K562 (cell line): ENCODE measurements around the gene DDX41. TPM values are rescaled to one million over a fixed set of nuclear protein-coding genes. Genes with fewer than 3 reads are reported as not detected.
A peak's percentile ranks its signal among the peaks of the same experiment; 100 is the strongest.

Experiments
- HDAC3 ChIP-seq: fragments of 450-650 bp; IDR thresholded peaks from 2 replicates; pipeline ENCODE4 v1.6.1; 2018; ENCODE audit warnings: borderline replicate concordance, mild to moderate bottlenecking, moderate library complexity; ENCODE audit not compliant: partially characterized antibody
- KDM4B ChIP-seq, 2 experiments: fragments of 450-650 bp in 1 of 2; sonication (generic) in 1 of 2; IDR thresholded peaks; 2 replicates each; pipeline ENCODE4 v1.6.1; 2016 to 2017; ENCODE audit warnings: borderline replicate concordance in 2 of 2, antibody characterized with exemption in 1 of 2, low read depth in 1 of 2, mild to moderate bottlenecking in 1 of 2
- MTA1 ChIP-seq: fragments of 450-650 bp; IDR thresholded peaks from 2 replicates; pipeline ENCODE4 v1.6.1; 2017; ENCODE audit warnings: borderline replicate concordance
- NBN ChIP-seq: fragments of 450-650 bp; IDR thresholded peaks from 2 replicates; pipeline ENCODE4 v1.6.1; 2016; ENCODE audit warnings: low read depth, mild to moderate bottlenecking
- NFRKB ChIP-seq: fragments of 450-650 bp; IDR thresholded peaks from 2 replicates; pipeline ENCODE4 v1.6.1; 2016; ENCODE audit warnings: low read depth
- SMARCE1 ChIP-seq: fragments of 450-650 bp; IDR thresholded peaks from 2 replicates; pipeline ENCODE4 v1.7.1; 2016; ENCODE audit warnings: mild to moderate bottlenecking
- ZFX ChIP-seq: sonication (generic); formaldehyde crosslinking; IDR thresholded peaks from 2 replicates; pipeline ENCODE4 v1.8.0; 2022; ENCODE audit warnings: mild to moderate bottlenecking, missing genetic modification reagents, moderate library complexity
- polyA plus RNA-seq, 8 experiments: library from polyadenylated mRNA; depleted of rRNA in 4 of 8; stranded (reverse) in 5 of 8; unstranded in 3 of 8; fragments of >200 nt; fragmentation: Nextera tagmentation in 2 of 8; fragmentation: Illumina TruSeq in 1 of 8; extraction: Ambion mirVana in 2 of 8; extraction: Trizol in 1 of 8; gene quantifications; 2 replicates each; pipeline versions ENCODE4 v1.2.1 to v1.2.3, GENCODE V29; 2011 to 2014; ENCODE audit warnings: inconsistent platforms in 1 of 8, missing spikeins in 1 of 8
- total RNA-seq, 7 experiments: library from RNA; depleted of rRNA in 6 of 7; stranded (reverse); fragments of >200 nt in 6 of 7; fragmentation: Illumina TruSeq in 2 of 7; extraction: Trizol in 2 of 7; gene quantifications; 2 replicates each; pipeline versions ENCODE4 v1.2.1 to v1.2.3, GENCODE V29; 2011 to 2021; ENCODE audit warnings: low replicate concordance in 1 of 7
- TF ChIP-seq, protein P1 (sequence below): fragments of 450-650 bp; IDR thresholded peaks from 2 replicates; pipeline ENCODE4 v1.6.1; 2016; ENCODE audit warnings: mild to moderate bottlenecking, moderate library complexity
- TF ChIP-seq, protein P2 (sequence below), 3 experiments: fragments of 200-800 bp in 1 of 3; fragments of 250-450 bp in 1 of 3; fragments of 450-650 bp in 1 of 3; sonication (Bioruptor Pico) in 1 of 3; sonication (Bioruptor generic) in 1 of 3; formaldehyde crosslinking in 1 of 3; IDR thresholded peaks; 2 replicates each; pipeline versions ENCODE4 v1.6.1 to v1.8.0; 2016 to 2022; ENCODE audit warnings: mild to moderate bottlenecking in 2 of 3, missing genetic modification characterization in 2 of 3, missing compliant biosample characterization in 1 of 3, moderate library complexity in 1 of 3

Gene DDX41
- total and polyA plus RNA-seq, 9 of the 15 experiments (the other 6 are each of a cell fraction or from before 2014, with no cell fraction given) = 38.2 to 284 (median 116) TPM

DNA sequence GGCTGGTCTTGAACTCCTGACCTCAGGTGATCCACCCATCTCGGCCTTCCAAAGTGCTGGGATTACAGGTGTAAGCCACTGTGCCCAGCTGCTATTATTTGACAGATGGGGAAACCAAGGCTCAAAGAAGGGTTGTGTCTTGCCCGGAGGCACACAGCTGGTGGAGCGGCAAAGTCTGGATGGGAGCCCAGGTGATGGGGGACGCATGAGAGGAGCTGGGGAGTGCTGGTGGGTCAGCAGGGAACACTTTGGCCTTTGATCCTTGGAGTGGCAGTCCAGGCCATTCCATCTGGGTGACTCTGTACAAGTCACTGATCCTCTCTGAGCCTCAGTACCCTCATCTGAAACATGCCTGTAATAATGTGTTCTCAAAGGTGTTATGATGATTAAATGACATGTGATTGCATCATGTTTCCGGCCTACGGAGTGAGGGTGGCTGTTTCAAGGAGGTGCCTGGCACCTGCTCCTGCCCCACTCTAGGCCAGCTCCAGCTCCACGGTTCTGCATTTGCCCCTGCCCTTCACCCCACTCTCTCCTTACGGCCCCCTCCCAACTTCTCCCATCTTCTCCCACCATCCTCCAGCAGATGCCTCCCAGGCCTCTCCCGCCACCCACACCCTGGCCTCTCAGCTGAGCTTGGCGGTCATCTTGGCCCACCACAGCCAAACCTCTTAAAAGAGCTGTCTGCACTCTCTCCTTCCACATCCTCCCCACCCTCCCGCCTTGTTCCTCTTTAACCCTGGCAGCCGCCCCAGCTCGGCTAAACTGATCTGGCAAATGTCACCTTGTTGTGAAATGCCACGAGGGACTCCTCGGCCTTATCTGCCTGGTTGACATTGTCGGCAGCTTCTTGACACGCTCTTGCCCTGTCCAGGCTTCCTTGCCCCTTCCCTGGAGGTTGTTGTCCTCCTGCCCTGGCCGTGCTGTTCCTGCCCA is 37.8 kb downstream of the DDX41 start (continued):
- TF ChIP-seq, protein P1, sequence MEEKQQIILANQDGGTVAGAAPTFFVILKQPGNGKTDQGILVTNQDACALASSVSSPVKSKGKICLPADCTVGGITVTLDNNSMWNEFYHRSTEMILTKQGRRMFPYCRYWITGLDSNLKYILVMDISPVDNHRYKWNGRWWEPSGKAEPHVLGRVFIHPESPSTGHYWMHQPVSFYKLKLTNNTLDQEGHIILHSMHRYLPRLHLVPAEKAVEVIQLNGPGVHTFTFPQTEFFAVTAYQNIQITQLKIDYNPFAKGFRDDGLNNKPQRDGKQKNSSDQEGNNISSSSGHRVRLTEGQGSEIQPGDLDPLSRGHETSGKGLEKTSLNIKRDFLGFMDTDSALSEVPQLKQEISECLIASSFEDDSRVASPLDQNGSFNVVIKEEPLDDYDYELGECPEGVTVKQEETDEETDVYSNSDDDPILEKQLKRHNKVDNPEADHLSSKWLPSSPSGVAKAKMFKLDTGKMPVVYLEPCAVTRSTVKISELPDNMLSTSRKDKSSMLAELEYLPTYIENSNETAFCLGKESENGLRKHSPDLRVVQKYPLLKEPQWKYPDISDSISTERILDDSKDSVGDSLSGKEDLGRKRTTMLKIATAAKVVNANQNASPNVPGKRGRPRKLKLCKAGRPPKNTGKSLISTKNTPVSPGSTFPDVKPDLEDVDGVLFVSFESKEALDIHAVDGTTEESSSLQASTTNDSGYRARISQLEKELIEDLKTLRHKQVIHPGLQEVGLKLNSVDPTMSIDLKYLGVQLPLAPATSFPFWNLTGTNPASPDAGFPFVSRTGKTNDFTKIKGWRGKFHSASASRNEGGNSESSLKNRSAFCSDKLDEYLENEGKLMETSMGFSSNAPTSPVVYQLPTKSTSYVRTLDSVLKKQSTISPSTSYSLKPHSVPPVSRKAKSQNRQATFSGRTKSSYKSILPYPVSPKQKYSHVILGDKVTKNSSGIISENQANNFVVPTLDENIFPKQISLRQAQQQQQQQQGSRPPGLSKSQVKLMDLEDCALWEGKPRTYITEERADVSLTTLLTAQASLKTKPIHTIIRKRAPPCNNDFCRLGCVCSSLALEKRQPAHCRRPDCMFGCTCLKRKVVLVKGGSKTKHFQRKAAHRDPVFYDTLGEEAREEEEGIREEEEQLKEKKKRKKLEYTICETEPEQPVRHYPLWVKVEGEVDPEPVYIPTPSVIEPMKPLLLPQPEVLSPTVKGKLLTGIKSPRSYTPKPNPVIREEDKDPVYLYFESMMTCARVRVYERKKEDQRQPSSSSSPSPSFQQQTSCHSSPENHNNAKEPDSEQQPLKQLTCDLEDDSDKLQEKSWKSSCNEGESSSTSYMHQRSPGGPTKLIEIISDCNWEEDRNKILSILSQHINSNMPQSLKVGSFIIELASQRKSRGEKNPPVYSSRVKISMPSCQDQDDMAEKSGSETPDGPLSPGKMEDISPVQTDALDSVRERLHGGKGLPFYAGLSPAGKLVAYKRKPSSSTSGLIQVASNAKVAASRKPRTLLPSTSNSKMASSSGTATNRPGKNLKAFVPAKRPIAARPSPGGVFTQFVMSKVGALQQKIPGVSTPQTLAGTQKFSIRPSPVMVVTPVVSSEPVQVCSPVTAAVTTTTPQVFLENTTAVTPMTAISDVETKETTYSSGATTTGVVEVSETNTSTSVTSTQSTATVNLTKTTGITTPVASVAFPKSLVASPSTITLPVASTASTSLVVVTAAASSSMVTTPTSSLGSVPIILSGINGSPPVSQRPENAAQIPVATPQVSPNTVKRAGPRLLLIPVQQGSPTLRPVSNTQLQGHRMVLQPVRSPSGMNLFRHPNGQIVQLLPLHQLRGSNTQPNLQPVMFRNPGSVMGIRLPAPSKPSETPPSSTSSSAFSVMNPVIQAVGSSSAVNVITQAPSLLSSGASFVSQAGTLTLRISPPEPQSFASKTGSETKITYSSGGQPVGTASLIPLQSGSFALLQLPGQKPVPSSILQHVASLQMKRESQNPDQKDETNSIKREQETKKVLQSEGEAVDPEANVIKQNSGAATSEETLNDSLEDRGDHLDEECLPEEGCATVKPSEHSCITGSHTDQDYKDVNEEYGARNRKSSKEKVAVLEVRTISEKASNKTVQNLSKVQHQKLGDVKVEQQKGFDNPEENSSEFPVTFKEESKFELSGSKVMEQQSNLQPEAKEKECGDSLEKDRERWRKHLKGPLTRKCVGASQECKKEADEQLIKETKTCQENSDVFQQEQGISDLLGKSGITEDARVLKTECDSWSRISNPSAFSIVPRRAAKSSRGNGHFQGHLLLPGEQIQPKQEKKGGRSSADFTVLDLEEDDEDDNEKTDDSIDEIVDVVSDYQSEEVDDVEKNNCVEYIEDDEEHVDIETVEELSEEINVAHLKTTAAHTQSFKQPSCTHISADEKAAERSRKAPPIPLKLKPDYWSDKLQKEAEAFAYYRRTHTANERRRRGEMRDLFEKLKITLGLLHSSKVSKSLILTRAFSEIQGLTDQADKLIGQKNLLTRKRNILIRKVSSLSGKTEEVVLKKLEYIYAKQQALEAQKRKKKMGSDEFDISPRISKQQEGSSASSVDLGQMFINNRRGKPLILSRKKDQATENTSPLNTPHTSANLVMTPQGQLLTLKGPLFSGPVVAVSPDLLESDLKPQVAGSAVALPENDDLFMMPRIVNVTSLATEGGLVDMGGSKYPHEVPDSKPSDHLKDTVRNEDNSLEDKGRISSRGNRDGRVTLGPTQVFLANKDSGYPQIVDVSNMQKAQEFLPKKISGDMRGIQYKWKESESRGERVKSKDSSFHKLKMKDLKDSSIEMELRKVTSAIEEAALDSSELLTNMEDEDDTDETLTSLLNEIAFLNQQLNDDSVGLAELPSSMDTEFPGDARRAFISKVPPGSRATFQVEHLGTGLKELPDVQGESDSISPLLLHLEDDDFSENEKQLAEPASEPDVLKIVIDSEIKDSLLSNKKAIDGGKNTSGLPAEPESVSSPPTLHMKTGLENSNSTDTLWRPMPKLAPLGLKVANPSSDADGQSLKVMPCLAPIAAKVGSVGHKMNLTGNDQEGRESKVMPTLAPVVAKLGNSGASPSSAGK = peak; percentile 76
- peak; percentile 75; the same call in 1 of the 2 replicates for TF ChIP-seq NFRKB
- peak; percentile 25; the same call in 1 of the 2 replicates for TF ChIP-seq SMARCE1
- no peak for TF ChIP-seq NBN
- peak; percentile 28; the same call in 1 of the 2 replicates for TF ChIP-seq ZFX
- no peak; the same call in 1 of the 2 replicates for TF ChIP-seq MTA1
- TF ChIP-seq, protein P2, sequence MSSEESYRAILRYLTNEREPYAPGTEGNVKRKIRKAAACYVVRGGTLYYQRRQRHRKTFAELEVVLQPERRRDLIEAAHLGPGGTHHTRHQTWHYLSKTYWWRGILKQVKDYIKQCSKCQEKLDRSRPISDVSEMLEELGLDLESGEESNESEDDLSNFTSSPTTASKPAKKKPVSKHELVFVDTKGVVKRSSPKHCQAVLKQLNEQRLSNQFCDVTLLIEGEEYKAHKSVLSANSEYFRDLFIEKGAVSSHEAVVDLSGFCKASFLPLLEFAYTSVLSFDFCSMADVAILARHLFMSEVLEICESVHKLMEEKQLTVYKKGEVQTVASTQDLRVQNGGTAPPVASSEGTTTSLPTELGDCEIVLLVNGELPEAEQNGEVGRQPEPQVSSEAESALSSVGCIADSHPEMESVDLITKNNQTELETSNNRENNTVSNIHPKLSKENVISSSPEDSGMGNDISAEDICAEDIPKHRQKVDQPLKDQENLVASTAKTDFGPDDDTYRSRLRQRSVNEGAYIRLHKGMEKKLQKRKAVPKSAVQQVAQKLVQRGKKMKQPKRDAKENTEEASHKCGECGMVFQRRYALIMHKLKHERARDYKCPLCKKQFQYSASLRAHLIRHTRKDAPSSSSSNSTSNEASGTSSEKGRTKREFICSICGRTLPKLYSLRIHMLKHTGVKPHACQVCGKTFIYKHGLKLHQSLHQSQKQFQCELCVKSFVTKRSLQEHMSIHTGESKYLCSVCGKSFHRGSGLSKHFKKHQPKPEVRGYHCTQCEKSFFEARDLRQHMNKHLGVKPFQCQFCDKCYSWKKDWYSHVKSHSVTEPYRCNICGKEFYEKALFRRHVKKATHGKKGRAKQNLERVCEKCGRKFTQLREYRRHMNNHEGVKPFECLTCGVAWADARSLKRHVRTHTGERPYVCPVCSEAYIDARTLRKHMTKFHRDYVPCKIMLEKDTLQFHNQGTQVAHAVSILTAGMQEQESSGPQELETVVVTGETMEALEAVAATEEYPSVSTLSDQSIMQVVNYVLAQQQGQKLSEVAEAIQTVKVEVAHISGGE (CRISPR knock-in tag; IDR thresholded peaks at IDR 0.05) = 0 out of 6 replicates have a peak, but pooled peaks of 1 of the 3 experiments have one; percentile 17
- TF ChIP-seq HDAC3 = no peak
- TF ChIP-seq KDM4B (IDR thresholded peaks at IDR 0.05; ENCODE audit: borderline replicate concordance in 2 of 2, low read depth in 1 of 2) = no peak
